AG04449 (cell line): Measurements from ENCODE around the gene THRA.

Experiments used
- CTCF ChIA-PET: fragments of 350-600 bp; formaldehyde crosslinking; extraction: SDS; loops from one replicate; lab custom pipeline; 2021; ENCODE audit warnings: antibody characterized with exemption; lab: Yijun Ruan, JAX
- POLR2A ChIA-PET: fragments of 400-600, 350-600 bp; formaldehyde crosslinking; extraction: SDS; loops from one replicate; lab custom pipeline; 2020; ENCODE audit warnings: antibody characterized with exemption, inconsistent platforms; lab: Yijun Ruan, JAX
- DNase-seq: peaks from one replicate; pipeline ENCODE4 v3.0.0-alpha.2; 2010; ENCODE audit warnings: low read depth, low spot score
- H3K4me3 ChIP-seq: 2 replicates; pipeline ENCODE4 v1.5.1; 2011; ENCODE audit warnings: low read depth, mild to moderate bottlenecking, control low read depth, low read length
- TF ChIP-seq, protein P1 (sequence below): IDR thresholded peaks from one replicate; pipeline ENCODE4 v1.5.1; 2011; ENCODE audit warnings: mild to moderate bottlenecking, moderate library complexity, low read length, control low read depth, inconsistent platforms; ENCODE audit not compliant: insufficient read depth; ENCODE audit errors: missing control alignments

The THRA gene

DNA sequence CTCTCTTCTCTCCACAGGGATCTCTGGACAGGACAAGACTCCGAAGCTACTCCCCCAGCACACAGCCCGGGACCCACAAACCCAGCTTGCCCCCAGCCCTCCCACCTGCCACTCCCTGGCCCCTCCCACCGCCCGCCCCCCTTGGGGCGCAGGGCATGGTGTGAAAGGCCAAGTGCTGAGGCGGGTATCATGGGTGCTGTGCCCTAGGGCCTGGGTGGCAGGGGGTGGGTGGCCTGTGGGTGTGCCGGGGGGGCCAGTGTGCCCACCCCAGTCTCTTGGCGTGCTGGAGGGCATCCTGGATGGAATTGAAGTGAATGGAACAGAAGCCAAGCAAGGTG lies 11.4 kb downstream of the THRA start:
- H3K4me3 ChIP-seq = no peak overlapping the region
- no peak for DNase-seq
- CTCF ChIA-PET = interaction anchor here (1.0 to 19.3 kb wide), 16 partner anchors 9 to 120 kb away, joined by 3 to 273 read pairs (median 19); partner anchors contain the start of genes MED24, NR1D1 and THRA
- POLR2A ChIA-PET = interaction anchor here (0.7 kb wide), 1 partner anchor 16 kb away, joined by 3 read pairs; no protein-coding TSS in a partner anchor
- TF ChIP-seq, protein P1, sequence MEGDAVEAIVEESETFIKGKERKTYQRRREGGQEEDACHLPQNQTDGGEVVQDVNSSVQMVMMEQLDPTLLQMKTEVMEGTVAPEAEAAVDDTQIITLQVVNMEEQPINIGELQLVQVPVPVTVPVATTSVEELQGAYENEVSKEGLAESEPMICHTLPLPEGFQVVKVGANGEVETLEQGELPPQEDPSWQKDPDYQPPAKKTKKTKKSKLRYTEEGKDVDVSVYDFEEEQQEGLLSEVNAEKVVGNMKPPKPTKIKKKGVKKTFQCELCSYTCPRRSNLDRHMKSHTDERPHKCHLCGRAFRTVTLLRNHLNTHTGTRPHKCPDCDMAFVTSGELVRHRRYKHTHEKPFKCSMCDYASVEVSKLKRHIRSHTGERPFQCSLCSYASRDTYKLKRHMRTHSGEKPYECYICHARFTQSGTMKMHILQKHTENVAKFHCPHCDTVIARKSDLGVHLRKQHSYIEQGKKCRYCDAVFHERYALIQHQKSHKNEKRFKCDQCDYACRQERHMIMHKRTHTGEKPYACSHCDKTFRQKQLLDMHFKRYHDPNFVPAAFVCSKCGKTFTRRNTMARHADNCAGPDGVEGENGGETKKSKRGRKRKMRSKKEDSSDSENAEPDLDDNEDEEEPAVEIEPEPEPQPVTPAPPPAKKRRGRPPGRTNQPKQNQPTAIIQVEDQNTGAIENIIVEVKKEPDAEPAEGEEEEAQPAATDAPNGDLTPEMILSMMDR = no peak

DNA sequence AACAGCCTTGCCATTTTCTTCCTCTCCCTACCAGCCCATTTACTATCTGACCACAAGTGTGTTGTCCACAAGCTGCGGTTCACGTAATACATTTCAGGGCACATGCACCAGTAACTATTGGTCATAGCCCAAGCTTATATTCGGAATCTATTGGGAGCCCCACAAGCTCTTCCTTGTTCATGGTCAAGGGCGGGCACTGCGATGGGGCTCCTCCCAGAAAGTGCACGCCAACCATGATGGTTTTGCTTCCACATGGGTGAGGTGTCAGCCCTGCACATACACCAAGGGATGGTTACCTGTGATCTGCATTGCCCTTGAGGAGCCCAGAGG lies 12.1 kb downstream of the THRA start:
- DNase-seq = no peak
- TF ChIP-seq, protein P1 = no peak
- H3K4me3 ChIP-seq = no peak overlapping the region
- ChIA-PET CTCF (interaction anchor here (0.7 to 19.3 kb wide), 34 partner anchors 9 to 145 kb away, joined by 3 to 273 read pairs (median 7); partner anchors contain the start of genes CSF3, MED24, NR1D1 and THRA), POLR2A (interaction anchor here (1.1 to 1.7 kb wide), 2 partner anchors 9 to 26 kb away, joined by 4 to 6 read pairs; partner anchors contain the start of gene NR1D1)

DNA sequence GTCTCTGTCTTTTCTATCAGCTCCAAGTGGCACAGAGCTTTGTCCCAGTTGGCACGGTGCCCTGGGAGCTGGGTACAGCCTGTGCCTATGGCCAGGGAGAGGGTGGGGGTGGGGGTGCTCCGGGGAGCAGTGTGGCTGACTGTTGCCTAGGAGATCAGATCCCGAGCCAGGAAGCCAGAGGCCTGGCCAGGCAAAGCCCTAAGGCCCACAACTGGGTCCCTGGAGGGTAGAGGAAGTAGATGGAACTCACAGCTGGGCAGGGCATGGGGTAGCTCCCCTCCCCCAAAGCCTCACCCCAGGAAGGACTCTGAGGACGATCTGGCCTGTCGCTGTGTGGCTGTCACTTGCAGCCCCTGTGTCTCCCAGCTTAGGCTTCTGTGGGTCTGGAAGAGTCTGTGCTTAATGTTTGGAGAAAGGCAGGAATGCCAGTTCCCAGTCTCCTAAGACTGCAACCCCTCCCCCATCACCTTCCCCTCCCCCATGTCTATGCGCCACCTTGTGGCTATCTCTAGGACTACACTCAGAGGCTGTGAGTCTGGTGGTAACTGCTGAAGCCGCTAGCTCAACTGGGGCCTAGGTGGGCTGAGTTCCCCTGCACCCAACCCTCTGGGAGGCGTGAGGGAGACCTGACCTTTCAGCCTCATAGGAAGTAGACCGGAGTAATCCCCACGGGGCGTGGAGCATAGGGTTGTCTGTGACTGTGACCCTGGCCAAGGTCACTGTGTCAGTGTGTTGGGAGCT lies 12.6 kb downstream of the THRA start:
- TF ChIP-seq, protein P1 = peak; percentile 89
- DNase-seq = no peak
- no peak overlapping the region for H3K4me3 ChIP-seq
- POLR2A ChIA-PET = interaction anchor here (1.1 to 1.7 kb wide), 2 partner anchors 9 to 25 kb away, joined by 4 to 6 read pairs; partner anchors contain the start of gene NR1D1
- CTCF ChIA-PET = interaction anchor here (0.7 to 19.3 kb wide), 36 partner anchors 10 to 144 kb away, joined by 3 to 273 read pairs (median 7); partner anchors contain the start of genes CSF3, MED24, NR1D1 and THRA

DNA sequence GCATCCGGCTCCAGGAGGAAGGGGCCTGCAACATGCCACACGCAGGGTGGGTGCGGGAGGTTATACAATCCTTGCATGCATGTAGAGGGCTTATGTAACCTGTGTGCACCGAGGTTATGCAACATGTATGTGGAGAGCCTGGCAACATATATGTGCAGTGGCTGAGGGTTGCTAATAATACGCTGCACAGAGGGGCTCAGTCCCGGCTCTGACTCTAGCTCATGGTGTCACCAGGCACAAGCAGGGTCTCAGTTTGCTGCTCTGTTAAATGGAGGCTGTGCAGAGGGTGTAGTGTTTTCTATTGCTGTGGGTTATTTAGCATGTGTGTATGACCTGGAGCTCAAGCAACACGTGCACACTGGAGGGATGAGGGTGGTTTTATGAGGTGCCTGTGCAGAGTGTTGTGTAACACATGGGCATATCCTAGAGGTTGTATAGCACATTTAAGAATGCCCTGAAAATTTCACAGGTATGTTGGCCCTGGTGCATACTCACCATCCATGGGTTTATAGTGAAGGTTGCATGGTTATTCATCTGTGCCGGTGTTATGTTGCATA lies 13.3 kb downstream of the THRA start:
- no peak for DNase-seq
- ChIA-PET POLR2A (interaction anchor here (1.7 kb wide), 1 partner anchor 25 kb away, joined by 4 read pairs; the partner anchor contains the start of gene NR1D1), CTCF (interaction anchor here (0.8 to 19.3 kb wide), 33 partner anchors 9 to 144 kb away, joined by 3 to 273 read pairs (median 7); partner anchors contain the start of genes CSF3, MED24, NR1D1 and THRA)
- TF ChIP-seq, protein P1 = no peak
- no peak overlapping the region for H3K4me3 ChIP-seq

DNA sequence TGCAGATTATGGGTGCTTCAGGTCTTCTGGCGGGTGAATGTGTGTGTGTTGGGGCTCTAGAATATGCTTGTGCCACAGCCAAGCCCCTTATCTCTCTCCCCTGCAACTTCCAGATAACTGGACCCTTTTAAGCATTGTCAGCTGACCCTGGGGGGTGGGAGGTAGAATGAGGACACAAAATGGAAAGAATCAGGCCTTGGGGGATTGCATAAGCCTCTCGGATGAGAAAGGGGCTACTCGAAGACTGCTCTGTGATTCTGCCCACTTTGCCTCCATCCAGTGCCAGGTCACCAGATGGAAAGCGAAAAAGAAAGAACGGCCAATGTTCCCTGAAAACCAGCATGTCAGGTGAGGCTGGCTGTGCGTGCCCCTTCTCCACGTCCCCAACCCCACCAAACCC lies 13.8 kb downstream of the THRA start:
- no peak overlapping the region for H3K4me3 ChIP-seq
- TF ChIP-seq, protein P1 = no peak
- CTCF ChIA-PET = interaction anchor here (0.8 to 19.3 kb wide), 16 partner anchors 8 to 118 kb away, joined by 4 to 273 read pairs (median 23); partner anchors contain the start of genes CSF3, MED24, NR1D1 and THRA
- no peak for DNase-seq
- POLR2A ChIA-PET = no interaction called here
